ENCODE data around the gene TVP23B. TPM values are rescaled to one million over a fixed set of nuclear protein-coding genes. Genes with fewer than 3 reads are reported as not detected.
"Not testable (repeated sequence)": the region's sequence is repeated elsewhere in the genome, so short reads cannot be mapped to it uniquely, and the experiment has no call there.

Gene TVP23B
- total RNA-seq, 3 donors from 2014 or later = 36.2 to 42.9 (median 42.0) TPM

DNA sequence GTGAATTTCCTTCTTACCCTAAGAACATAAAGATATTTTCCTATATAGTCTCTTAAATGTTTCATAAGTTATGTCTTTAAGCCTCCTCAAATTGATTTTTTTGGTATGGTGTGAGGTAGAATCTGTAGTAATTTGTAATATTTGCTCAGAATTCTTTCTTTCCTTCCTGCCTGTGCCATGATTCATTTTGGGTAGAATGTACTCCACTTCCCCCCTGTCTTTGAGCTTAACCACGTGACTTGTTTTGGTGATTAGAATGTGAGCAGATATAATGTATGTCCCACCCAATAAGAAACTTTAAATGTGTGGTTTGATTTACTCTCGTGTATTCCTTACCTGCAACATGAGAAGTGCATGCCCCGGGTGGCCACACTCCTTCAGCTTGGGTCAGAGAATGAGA lies 40.4 kb downstream of the TVP23B start:
- DNase-seq; H3K4me1 Mint-ChIP-seq (ENCODE audit: low read depth); H3K4me3 Mint-ChIP-seq; ATAC-seq; H3K27me3 Mint-ChIP-seq (ENCODE audit: low read depth); H3K9me3 Mint-ChIP-seq; H3K36me3 Mint-ChIP-seq (ENCODE audit: insufficient read depth): not testable (repeated sequence)

DNA sequence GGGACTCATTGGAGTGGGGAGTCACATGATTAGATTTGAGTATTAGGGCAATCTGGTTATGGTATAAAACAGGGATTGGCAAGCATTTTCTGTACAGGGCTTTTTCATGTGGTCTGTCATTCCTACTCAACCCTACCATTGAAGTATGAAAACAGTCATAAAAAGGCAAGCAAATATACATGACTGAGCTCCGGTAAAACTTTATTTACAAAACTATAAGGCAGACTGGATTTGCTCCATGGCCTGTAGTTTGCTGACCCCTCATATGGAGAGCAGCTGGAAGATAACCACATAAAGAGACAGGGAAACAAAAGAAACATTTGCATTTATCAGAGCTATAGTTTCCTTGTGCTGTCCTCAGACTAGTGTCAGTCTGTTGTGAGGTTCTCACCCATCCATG lies 46.6 kb downstream of the TVP23B start:
- not testable (repeated sequence) for DNase-seq; H3K4me1 Mint-ChIP-seq (ENCODE audit: low read depth); H3K9me3 Mint-ChIP-seq; ATAC-seq; H3K27me3 Mint-ChIP-seq (ENCODE audit: low read depth); H3K36me3 Mint-ChIP-seq (ENCODE audit: insufficient read depth); H3K4me3 Mint-ChIP-seq

DNA sequence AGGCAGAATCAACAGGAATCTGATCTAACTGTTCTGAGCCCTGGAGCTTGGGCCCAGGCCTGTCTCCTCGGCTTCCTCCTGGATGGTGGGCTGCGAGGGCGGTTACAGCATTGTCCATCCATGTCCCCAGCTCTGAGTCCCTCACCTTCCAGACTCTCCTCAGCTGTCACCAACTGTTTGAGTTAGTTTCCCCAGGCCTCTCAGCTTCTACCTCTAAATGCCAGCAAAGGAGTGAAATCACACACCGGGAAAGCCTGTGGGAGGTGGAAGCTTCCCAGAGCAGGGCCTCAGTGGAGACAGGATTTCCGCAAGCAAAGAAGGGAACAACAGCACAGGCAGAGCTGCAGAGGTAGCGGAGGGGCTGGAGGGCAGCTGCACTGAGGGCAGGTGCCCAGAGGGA lies 67.5 kb downstream of the TVP23B start:
- Mint-ChIP-seq H3K9me3 (no peaks in the 10 kb centered on the region), H3K27me3 (ENCODE audit: low read depth) (no peaks in the 10 kb centered on the region), H3K4me3 (no peak overlapping the region), H3K4me1 (ENCODE audit: low read depth) (no peaks in the 10 kb centered on the region), H3K36me3 (ENCODE audit: insufficient read depth) (no peaks in the 10 kb centered on the region)
- DNase-seq (no peak), ATAC-seq (no peak)

DNA sequence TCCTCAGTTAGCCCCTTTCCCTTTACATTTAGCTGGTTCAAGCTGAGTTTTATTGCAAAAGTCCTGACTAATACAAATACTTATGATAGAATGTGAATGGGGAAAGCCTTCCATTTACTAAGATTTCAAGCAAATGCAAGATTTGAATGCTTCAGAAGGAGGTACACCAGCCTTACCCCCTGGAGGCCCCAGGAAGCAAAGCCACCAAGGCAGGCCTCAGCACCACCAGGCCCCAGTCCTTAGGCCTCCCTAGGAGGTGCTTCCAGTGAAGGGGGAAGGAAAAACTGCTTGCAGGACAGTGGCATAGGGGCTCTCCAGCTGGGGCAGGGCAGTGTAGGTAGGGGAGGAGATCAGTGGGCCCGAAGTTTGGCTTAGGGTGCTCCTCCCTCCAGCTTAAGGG lies 69.7 kb downstream of the TVP23B start:
- Mint-ChIP-seq H3K36me3 (ENCODE audit: insufficient read depth) (no peaks in the 10 kb centered on the region), H3K4me3 (no peak overlapping the region), H3K27me3 (ENCODE audit: low read depth) (no peaks in the 10 kb centered on the region), H3K9me3 (no peaks in the 10 kb centered on the region), H3K4me1 (ENCODE audit: low read depth) (peaks cover 9% of the 10 kb centered on the region)
- no peak for DNase-seq
- no peak for ATAC-seq

DNA sequence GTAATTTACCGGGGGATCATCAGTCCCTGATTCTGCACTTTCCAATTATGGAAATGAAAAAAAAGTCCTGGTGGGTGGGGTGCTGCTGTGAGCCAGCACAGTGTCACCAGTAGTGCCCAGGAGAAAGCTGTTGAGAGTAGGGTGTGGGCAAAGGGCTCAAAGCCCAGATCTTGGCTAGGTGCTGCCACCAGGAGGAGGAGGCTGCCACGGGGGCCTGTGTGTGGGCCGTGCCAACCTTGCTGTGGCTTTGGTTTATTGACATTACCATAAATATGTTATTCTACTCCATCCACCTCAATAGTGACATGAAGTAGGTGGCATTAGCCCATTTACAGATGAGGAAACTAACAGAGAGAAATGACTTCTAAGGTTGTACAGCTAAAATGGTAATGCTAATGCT lies 70.2 kb downstream of the TVP23B start:
- Mint-ChIP-seq H3K9me3 (no peaks in the 10 kb centered on the region), H3K4me1 (ENCODE audit: low read depth) (peaks cover 13% of the 10 kb centered on the region), H3K36me3 (ENCODE audit: insufficient read depth) (no peaks in the 10 kb centered on the region), H3K4me3 (no peak overlapping the region), H3K27me3 (ENCODE audit: low read depth) (no peaks in the 10 kb centered on the region)
- no peak for ATAC-seq
- DNase-seq = no peak

DNA sequence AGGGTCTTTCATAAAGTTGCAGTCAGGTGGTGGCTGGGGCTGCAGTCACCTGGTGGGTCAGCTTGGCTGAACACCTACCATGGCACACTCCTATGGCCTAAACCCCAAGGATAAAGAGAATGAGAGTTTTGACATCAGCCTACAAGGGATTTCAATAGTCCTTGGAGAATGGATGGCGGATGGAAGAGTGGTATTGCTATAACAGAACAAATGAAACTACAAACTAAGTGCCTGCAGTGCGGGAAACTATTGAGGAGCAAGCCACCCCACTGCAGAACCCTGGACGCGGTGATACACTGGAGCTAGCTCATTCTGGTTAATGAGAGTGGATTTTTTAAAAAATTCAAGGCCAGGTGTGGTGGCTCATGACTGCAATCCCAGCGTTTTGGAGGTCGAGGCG lies 74.0 kb downstream of the TVP23B start:
- H3K27me3 Mint-ChIP-seq (ENCODE audit: low read depth) = no peaks in the 10 kb centered on the region
- H3K4me1 Mint-ChIP-seq (ENCODE audit: low read depth) = peaks cover 34% of the 10 kb centered on the region
- H3K4me3 Mint-ChIP-seq = peak overlapping the region; percentile 88
- ATAC-seq = no peak
- no peak for DNase-seq
- no peaks in the 10 kb centered on the region for H3K36me3 Mint-ChIP-seq (ENCODE audit: insufficient read depth)
- H3K9me3 Mint-ChIP-seq = no peaks in the 10 kb centered on the region

DNA sequence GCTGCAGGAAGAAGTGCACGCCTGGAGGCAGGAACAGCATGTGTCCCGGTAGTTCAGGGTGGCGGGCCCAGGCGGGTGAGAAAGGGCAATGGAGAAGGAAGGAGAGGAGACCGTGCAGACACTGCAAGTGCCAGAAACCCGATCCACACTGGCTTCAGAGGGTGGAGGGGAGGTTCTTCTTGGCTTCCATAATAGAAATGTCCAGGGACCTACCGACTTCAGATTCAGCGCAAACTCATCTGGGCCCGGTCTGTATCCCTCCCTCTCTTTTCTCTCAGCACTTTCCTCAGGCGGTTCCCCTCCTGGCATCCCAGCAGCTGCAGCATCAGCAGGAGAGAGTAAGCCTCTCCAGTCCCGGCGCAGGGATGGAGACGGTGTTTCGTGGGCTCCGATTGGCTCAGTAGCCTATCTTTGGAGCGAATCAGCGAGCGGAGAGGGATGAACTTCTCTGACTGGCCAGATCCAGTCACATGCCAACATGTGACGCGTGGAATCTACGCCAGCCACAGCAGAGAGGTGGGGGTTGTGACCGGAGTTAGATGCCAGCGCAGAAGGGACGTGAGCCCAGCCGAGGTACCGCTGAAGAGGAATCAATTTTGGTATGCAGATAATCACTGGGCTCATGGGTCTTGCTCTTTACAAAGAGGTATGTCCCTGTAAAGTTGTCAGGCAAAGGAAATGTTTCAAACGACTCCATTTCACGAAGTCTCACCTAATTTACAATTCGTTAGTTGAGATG lies 75.0 kb downstream of the TVP23B start:
- peak overlapping the region; percentile 88 for H3K4me3 Mint-ChIP-seq
- peaks cover 45% of the 10 kb centered on the region for H3K4me1 Mint-ChIP-seq (ENCODE audit: low read depth)
- peak; percentile 88 to 92 for ATAC-seq
- H3K27me3 Mint-ChIP-seq (ENCODE audit: low read depth) = no peaks in the 10 kb centered on the region
- peak; percentile 82 for DNase-seq
- H3K36me3 Mint-ChIP-seq (ENCODE audit: insufficient read depth) = no peaks in the 10 kb centered on the region
- H3K9me3 Mint-ChIP-seq = no peaks in the 10 kb centered on the region

Other genes starting within 250 kb of the TVP23B start
- gene TBC1D28, start 136.8 kb upstream of the TVP23B start, total RNA-seq = not detected
- 10 to 100 TPM in 1 of 3 donors, 1 to 10 TPM in 2; 6.5 to 11.3 (median 9.4) TPM for gene FOXO3B, start 98.9 kb upstream of the TVP23B start, total RNA-seq
- gene FBXW10, start 37.1 kb upstream of the TVP23B start, total RNA-seq = under 1 TPM; 0.13 to 0.16 (median 0.16) TPM
- 10 to 100 TPM; 41.6 to 50.4 (median 47.5) TPM for gene PRPSAP2, start 76.9 kb downstream of the TVP23B start, total RNA-seq
- gene SLC5A10, start 171.0 kb downstream of the TVP23B start, total RNA-seq = not detected
- gene FAM83G, start 223.6 kb downstream of the TVP23B start, total RNA-seq = 10 to 100 TPM; 27.0 to 31.9 (median 31.9) TPM